Fibroblast of mammary gland (primary cell): Measurements from ENCODE around the gene NNT.
"Not testable (repeated sequence)": the region's sequence is repeated elsewhere in the genome, so short reads cannot be mapped to it uniquely, and the experiment has no call there.

Experiments
- DNase-seq: peaks from one replicate; pipeline ENCODE4 v3.0.0-alpha.2; 2010; ENCODE audit warnings: low read depth
- H3K4me3 ChIP-seq: 2 replicates; pipeline ENCODE4 v1.5.1; 2011; ENCODE audit warnings: low read depth, mild to moderate bottlenecking, low read length, moderate library complexity; ENCODE audit not compliant: control insufficient read depth
- CTCF ChIP-seq: conservative IDR thresholded peaks from 2 replicates; pipeline ENCODE4 v1.5.1; 2011; ENCODE audit warnings: low read depth, low read length, inconsistent platforms; ENCODE audit not compliant: control insufficient read depth, insufficient read depth

Gene NNT

GRCh38 chr5:43602461-43603343, at the start of gene NNT:
Gene NNT (plus strand): TSS chr5:43603180. CDS start chr5:43609196, 6,016 bp downstream.
- peak within 1 kb of the TSS; percentile 86 for H3K4me3 ChIP-seq
- DNase-seq: peak; percentile 52
- no peak for TF ChIP-seq CTCF

GRCh38 chr5:43553381-43553780, 49.6 kb upstream of the NNT start:
- peak; percentile 38 for DNase-seq
- no peak overlapping the region for H3K4me3 ChIP-seq
- TF ChIP-seq CTCF: no peak

- H3K4me3 ChIP-seq: peak overlapping the region; percentile 89
- DNase-seq: no peak
- no peak for TF ChIP-seq CTCF
Observed at GRCh38 chr5:43554497-43554896, 48.5 kb upstream of the NNT start.

GRCh38 chr5:43555895-43556606, 46.9 kb upstream of the NNT start:
- TF ChIP-seq CTCF: no peak

GRCh38 chr5:43556607-43556856, 46.4 kb upstream of the NNT start:
- peak overlapping the region; percentile 89 for H3K4me3 ChIP-seq
- DNase-seq: not testable (repeated sequence)

More at GRCh38 chr5:43555895-43556606, 46.9 kb upstream of the NNT start:
- peak overlapping the region; percentile 89 for H3K4me3 ChIP-seq
- peak; percentile 19 for DNase-seq

GRCh38 chr5:43556857-43557542, 46.0 kb upstream of the NNT start, which contains the start of gene PAIP1:
Gene PAIP1 (minus strand): TSS chr5:43557077. CDS start chr5:43556846, 231 bp downstream.
- peak; percentile 81 for DNase-seq
- H3K4me3 ChIP-seq: peak within 1 kb of the TSS; percentile 89

More at GRCh38 chr5:43556857-43557542, 46.0 kb upstream of the NNT start, which contains the start of gene PAIP1:
- no peak for TF ChIP-seq CTCF
